GM12865 (cell line): ENCODE measurements around the gene CNKSR3.

Experiments
- DNase-seq: peaks from one replicate; pipeline ENCODE4 v3.0.0; 2010; ENCODE audit warnings: low read depth
- H3K4me3 ChIP-seq: 2 replicates; pipeline ENCODE4 v1.5.1; 2011; ENCODE audit warnings: mild to moderate bottlenecking, low read depth, low read length, control low read depth
- TF ChIP-seq, protein P1 (sequence below): IDR thresholded peaks from 2 replicates; pipeline ENCODE4 v1.5.1; 2011; ENCODE audit warnings: low read length, control low read depth, low read depth, inconsistent platforms; ENCODE audit not compliant: insufficient read depth; ENCODE audit errors: missing control alignments

CNKSR3 gene

DNA sequence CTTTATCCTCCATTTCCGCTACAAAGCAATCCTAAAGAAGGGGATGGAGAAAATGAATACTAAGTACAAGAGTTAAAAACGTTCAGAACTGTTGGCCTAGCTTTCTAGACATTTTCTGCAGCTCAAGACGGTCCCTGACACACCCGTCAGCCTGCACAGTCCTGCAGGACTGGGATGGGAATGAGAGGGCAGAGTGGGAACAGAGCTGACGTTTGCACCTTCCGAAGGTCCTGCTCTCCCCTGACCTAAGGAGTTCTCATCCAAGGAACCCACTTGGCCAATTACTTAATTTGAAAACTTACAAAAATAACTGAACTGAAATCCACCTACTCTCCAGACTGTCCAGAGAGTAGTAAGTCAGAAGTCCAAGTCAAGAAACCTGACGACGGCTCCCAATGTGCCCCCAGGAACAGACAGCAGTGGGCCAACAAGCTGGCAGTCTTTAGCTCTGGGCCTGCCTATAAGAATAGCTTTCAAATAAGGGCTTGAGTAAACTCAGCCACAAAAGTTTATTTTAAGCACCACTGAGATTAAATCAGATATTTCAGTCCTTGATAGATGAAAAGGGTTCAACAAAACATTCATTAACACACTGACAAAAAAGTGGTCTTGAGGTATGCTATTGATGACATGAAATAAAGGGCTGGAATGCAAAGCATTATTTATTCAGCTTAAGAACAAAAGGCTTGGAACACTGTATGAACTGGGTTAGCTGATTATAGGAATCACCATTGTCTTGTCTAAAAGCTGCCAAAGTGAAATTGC is 76.8 kb downstream of the CNKSR3 start:
- no peak for DNase-seq
- H3K4me3 ChIP-seq = no peak overlapping the region
- TF ChIP-seq, protein P1, sequence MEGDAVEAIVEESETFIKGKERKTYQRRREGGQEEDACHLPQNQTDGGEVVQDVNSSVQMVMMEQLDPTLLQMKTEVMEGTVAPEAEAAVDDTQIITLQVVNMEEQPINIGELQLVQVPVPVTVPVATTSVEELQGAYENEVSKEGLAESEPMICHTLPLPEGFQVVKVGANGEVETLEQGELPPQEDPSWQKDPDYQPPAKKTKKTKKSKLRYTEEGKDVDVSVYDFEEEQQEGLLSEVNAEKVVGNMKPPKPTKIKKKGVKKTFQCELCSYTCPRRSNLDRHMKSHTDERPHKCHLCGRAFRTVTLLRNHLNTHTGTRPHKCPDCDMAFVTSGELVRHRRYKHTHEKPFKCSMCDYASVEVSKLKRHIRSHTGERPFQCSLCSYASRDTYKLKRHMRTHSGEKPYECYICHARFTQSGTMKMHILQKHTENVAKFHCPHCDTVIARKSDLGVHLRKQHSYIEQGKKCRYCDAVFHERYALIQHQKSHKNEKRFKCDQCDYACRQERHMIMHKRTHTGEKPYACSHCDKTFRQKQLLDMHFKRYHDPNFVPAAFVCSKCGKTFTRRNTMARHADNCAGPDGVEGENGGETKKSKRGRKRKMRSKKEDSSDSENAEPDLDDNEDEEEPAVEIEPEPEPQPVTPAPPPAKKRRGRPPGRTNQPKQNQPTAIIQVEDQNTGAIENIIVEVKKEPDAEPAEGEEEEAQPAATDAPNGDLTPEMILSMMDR = no peak

DNA sequence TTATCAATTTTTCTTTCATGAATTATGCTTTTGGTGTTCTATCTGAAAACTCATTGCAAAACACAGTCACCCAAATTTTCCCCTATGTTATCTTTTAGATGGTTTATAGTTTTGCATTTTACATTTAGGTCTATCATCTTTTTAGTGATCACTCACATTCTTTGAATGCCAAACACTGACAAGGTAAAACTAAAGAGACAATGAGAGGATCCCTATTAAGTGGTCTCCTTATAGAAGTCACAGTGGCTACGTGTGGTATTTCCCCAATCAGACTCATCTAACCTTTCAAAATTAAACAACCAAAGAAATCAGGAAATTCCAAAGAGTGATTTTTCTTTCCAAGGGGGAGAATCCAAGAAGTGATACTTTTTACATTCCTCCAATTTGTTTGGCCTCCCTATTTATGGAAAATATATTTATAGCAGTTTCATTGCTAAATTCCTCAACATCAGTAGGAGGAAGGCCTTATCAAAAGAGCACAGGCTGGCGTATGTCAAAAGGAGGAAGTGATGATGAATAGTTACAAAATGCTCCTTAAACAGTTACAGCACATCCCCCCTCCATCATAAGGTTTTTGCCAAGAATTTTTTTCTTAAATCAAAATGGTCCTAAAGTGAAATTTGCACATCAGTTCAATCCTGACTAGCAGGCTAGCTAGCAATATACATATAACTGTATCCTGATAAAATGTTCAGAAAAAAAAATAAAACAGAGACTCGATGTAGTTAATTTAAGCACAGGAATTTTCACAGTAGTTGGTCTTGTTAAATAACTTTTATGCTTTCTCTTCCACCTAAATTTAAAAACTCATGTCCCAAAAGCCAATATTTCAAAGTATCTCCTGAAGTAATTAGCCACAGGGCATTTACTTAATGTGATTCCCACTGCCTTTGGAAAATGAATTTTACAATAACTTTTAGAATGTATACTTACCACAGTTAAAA is 77.7 kb downstream of the CNKSR3 start:
- DNase-seq = no peak
- no peak overlapping the region for H3K4me3 ChIP-seq
- TF ChIP-seq, protein P1 = no peak

DNA sequence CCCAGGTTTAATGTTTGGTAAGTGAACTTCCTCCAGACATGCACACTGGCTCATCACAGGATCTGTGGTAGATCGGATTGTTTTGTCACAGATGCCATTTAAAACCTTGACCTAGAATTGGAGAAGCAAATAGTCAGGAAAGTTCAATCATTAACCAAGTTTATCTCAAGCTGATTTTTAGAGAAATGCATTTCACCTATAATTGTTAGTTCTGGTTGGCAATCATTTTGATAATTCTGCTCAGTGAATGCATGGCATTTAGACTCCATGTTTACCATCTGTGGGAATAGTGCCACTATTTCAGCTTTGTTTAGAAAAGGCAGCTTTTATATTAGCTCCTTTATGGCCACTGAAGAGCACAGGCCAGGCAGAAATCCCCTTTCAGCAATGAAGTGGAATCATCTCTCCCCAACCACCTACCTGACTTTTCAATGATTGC is 80.0 kb downstream of the CNKSR3 start:
- TF ChIP-seq, protein P1 = no peak
- DNase-seq = no peak
- no peak overlapping the region for H3K4me3 ChIP-seq

DNA sequence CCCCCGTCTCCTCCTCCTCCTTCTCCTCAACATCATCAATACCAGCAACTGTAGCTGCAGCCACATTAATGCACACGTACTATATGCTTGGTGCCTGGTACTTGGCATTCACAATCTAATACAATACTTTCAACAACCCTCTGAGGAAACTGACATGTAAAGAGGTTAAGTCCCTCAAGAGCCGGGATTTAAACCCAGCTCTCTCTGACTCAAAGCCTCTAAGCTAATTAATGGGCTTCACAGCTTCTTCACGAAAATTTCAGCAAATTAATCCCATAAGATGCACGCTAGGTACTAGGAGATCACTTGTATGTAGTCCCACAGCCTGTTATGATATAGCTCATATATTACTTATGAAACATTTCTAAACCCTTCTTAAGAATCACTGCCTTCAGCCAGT is 80.8 kb downstream of the CNKSR3 start:
- no peak overlapping the region for H3K4me3 ChIP-seq
- no peak for DNase-seq
- TF ChIP-seq, protein P1 = no peak

DNA sequence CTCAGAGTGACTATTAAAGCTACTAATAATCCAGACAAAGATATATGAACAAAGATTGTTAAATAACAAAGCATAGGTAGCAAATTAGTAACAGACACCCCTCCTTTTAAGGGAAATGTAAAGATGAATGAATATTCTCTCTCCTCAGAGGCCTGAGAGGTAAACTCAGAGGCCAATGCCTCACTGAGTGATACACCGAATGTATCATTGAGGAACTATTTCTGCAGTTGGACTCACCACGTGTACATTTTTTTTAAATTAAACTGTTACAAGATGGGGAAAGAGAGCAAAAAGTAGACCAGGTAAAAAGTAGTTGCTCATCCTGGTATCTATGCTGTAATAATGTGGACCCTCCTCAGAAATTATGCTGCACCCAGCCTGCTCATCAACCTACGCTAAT is 81.6 kb downstream of the CNKSR3 start:
- no peak for DNase-seq
- no peak overlapping the region for H3K4me3 ChIP-seq
- TF ChIP-seq, protein P1 = no peak

DNA sequence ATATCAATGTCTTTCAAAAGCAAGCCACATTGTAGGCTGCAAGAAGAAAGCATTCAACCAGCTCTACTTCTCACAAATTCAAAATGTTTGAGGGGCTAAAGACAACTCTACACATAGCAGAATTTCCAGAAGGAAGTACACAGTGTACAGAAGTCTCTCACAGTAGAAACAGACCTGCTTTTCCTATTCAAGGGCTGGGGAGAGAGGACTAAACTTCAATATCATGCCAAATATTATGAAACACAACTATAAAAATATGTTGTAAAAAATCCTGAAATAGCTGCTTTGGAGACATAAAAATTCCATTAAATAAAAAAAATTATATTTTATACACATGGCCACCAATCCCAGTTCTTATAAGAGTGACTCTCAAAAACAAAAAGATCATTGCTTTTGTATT is 83.0 kb downstream of the CNKSR3 start:
- H3K4me3 ChIP-seq = no peak overlapping the region
- TF ChIP-seq, protein P1 = no peak
- DNase-seq = no peak
